ENCODE data around the gene POLR3C. TPM values are rescaled to one million over a fixed set of nuclear protein-coding genes. Genes with fewer than 3 reads are reported as not detected.

Gene POLR3C
- total and polyA plus RNA-seq, 2 of the 13 experiments (the other 11 are each of a cell fraction or from before 2014, with no cell fraction given), result 15.5 to 24.3 TPM

GRCh38 chr1:145891587-145892485 is 67.8 kb downstream of the POLR3C start (continued):
- TF ChIP-seq ZNF609 (CRISPR knock-in tag; IDR thresholded peaks at IDR 0.05; ENCODE audit: borderline replicate concordance) (peak; percentile 54; the same call in 1 of the 2 replicates), NFE2 (CRISPR knock-in tag; IDR thresholded peaks at IDR 0.05) (no peak), ZNF816 (CRISPR knock-in tag; IDR thresholded peaks at IDR 0.05; ENCODE audit: borderline replicate concordance) (peak; percentile 37; the same call in 1 of the 2 replicates), THAP8 (CRISPR knock-in tag; IDR thresholded peaks at IDR 0.05; ENCODE audit: borderline replicate concordance) (no peak), PRPF4 (IDR thresholded peaks at IDR 0.05; ENCODE audit: low read depth, low read length, poor library complexity, severe bottlenecking) (no peak), MIER2 (CRISPR knock-in tag; IDR thresholded peaks at IDR 0.05) (peak; percentile 11; the same call in 1 of the 2 replicates), MBD4 (IDR thresholded peaks at IDR 0.05; ENCODE audit: borderline replicate concordance, low read length) (no peak; the same call in 1 of the 2 replicates), ZBTB44 (CRISPR knock-in tag; IDR thresholded peaks at IDR 0.05) (no peak), KDM4B (CRISPR knock-in tag; IDR thresholded peaks at IDR 0.05) (peak; percentile 81; the same call in 1 of the 2 replicates), ATF2 (CRISPR knock-in tag; IDR thresholded peaks at IDR 0.05) (peak; percentile 44; the same call in 1 of the 2 replicates), ZNF484 (CRISPR knock-in tag; IDR thresholded peaks at IDR 0.05; ENCODE audit: borderline replicate concordance, low read depth) (no peak), ZNF772 (CRISPR knock-in tag; IDR thresholded peaks at IDR 0.05) (peak; percentile 43; the same call in 1 of the 2 replicates), FIP1L1 (IDR thresholded peaks at IDR 0.05; ENCODE audit: borderline replicate concordance, insufficient read depth, low read depth, low read length) (no peak), SETDB1 (CRISPR knock-in tag; IDR thresholded peaks at IDR 0.05; ENCODE audit: borderline replicate concordance) (no peak), ZFP36 (IDR thresholded peaks at IDR 0.05; ENCODE audit: borderline replicate concordance, low read depth, low read length, partially characterized antibody) (no peak), ZNF317 (CRISPR knock-in tag; IDR thresholded peaks at IDR 0.05) (peak; percentile 74; the same call in 1 of the 2 replicates), GMEB1 (CRISPR knock-in tag; IDR thresholded peaks at IDR 0.05; ENCODE audit: borderline replicate concordance) (peak; percentile 30; the same call in 1 of the 2 replicates)
